GM12872 (cell line): ENCODE measurements around the gene ITGB7.

Source experiments
- TF ChIP-seq, protein P1 (sequence below): IDR thresholded peaks from 3 replicates; pipeline ENCODE4 v1.5.1; 2011; ENCODE audit warnings: low read depth, mild to moderate bottlenecking, low read length, moderate library complexity; ENCODE audit not compliant: insufficient read depth

ITGB7 gene, protein sequence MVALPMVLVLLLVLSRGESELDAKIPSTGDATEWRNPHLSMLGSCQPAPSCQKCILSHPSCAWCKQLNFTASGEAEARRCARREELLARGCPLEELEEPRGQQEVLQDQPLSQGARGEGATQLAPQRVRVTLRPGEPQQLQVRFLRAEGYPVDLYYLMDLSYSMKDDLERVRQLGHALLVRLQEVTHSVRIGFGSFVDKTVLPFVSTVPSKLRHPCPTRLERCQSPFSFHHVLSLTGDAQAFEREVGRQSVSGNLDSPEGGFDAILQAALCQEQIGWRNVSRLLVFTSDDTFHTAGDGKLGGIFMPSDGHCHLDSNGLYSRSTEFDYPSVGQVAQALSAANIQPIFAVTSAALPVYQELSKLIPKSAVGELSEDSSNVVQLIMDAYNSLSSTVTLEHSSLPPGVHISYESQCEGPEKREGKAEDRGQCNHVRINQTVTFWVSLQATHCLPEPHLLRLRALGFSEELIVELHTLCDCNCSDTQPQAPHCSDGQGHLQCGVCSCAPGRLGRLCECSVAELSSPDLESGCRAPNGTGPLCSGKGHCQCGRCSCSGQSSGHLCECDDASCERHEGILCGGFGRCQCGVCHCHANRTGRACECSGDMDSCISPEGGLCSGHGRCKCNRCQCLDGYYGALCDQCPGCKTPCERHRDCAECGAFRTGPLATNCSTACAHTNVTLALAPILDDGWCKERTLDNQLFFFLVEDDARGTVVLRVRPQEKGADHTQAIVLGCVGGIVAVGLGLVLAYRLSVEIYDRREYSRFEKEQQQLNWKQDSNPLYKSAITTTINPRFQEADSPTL

DNA sequence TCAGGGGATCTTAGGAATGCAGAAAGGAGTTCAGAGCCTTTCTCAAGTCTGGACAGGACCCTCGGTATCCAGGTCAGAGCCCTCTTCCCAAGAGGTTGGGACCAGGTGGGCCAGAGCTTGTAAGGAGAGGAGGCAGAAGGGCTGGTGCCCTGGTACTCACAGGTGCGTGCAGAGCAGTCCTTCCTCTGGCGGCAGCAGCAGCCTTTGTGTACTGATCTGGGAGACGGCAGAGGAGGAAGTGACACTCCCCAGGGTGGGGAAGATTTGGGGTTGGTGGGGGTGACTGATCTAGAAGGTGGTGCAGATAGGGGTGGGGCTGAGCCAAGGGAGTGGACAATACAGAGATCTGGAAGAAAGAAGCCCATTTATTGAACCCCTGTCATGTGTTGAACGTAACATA lies at the start of gene ITGB7:
Gene ITGB7, minus strand, starts transcription at position 210 of the 400 bp plus-strand sequence. CDS start 6,808 bp downstream, outside the sequence.
- TF ChIP-seq, protein P1, sequence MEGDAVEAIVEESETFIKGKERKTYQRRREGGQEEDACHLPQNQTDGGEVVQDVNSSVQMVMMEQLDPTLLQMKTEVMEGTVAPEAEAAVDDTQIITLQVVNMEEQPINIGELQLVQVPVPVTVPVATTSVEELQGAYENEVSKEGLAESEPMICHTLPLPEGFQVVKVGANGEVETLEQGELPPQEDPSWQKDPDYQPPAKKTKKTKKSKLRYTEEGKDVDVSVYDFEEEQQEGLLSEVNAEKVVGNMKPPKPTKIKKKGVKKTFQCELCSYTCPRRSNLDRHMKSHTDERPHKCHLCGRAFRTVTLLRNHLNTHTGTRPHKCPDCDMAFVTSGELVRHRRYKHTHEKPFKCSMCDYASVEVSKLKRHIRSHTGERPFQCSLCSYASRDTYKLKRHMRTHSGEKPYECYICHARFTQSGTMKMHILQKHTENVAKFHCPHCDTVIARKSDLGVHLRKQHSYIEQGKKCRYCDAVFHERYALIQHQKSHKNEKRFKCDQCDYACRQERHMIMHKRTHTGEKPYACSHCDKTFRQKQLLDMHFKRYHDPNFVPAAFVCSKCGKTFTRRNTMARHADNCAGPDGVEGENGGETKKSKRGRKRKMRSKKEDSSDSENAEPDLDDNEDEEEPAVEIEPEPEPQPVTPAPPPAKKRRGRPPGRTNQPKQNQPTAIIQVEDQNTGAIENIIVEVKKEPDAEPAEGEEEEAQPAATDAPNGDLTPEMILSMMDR: no peak

DNA sequence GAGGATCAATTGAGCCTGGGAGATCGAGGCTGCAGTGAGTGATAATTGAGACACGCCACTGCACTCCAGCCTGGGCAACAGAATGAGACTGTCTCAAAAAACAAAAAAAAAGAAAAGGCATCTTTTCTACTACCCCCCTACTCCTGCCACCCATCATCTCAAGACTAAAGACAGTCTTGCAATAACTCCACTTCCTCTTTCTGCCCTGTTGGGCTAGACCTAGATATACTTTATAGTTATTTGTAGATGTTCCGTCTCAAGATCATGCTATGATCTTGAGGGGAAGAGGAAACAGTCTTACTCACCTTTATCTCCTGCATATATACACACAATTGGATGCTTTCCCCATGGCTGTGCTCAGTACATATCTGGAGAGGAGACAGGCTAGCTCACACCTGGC lies 48.9 kb upstream of the ITGB7 start:
- TF ChIP-seq, protein P1: no peak

DNA sequence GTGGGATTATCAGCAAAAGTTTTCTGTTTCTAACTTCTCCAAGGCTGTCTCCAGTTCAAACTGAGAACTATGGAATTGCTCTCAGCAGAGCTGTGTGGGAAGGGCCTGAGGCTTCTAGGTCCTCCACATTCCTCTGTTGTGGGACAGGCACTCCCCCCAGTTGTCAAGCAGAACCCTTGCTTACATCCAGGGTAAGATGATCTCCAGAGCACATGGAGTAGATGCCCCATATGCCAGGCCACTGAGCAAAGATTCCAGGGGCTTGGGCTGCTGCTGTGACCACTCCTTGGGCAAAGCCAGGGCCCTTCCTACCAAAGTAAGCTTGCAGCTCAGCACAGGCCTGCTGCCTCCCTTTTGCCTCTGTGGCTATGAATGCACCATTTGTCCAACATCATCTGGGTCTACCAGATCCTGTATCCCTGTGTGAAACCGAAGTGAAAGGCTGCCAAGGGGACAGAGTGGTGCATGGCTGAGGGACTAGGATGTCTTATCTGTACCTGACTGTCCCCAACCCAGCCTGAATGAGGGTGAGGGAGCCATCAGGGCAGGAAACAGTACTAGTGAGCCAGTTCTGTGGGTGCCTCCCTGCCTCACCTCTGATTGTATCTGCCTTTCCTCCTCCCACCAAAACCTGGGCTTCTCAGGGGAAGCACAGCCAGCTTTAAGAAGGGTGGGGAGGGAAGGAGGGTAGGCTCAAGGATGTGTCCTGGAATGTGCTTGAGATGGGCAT lies 47.9 kb upstream of the ITGB7 start:
- TF ChIP-seq, protein P1: no peak

DNA sequence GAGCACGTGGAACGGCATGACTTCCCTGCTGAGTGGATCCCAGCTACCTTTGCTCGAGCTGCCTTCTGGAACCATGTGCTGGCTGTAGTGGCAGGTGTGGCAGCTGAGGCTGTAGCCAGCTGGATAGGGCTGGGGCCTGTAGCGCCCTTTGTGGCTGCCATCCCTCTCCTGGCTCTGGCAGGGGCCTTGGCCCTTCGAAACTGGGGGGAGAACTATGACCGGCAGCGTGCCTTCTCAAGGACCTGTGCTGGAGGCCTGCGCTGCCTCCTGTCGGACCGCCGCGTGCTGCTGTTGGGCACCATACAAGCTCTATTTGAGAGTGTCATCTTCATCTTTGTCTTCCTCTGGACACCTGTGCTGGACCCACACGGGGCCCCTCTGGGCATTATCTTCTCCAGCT lies 46.2 kb upstream of the ITGB7 start:
- TF ChIP-seq, protein P1: no peak

DNA sequence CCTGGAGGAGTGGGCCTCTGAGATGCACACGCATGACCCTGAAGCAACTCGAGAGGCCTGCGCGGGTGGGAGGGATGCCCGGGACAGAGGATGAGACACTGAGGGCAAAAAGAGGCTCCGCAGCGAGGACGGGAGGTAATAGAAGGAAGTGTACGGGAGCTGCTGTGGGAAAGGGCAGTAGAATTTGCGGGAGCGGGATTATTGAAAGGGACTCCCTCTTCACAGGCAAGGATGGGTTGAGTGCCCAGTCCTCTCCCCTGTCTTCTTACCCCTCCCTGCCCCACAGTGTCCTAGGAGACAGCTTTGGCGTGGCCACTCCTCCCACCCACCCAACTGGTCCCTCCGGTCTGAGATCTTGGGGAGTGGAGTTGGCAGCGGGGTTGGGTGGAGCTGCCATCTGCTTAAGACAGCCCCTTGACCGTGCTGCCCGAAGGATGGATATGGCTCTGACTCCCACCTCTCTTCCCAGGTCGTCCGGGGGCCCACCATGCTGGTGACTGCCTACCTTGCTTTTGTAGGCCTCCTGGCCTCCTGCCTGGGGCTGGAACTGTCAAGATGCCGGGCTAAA lies 45.4 kb upstream of the ITGB7 start:
- TF ChIP-seq, protein P1: no peak

DNA sequence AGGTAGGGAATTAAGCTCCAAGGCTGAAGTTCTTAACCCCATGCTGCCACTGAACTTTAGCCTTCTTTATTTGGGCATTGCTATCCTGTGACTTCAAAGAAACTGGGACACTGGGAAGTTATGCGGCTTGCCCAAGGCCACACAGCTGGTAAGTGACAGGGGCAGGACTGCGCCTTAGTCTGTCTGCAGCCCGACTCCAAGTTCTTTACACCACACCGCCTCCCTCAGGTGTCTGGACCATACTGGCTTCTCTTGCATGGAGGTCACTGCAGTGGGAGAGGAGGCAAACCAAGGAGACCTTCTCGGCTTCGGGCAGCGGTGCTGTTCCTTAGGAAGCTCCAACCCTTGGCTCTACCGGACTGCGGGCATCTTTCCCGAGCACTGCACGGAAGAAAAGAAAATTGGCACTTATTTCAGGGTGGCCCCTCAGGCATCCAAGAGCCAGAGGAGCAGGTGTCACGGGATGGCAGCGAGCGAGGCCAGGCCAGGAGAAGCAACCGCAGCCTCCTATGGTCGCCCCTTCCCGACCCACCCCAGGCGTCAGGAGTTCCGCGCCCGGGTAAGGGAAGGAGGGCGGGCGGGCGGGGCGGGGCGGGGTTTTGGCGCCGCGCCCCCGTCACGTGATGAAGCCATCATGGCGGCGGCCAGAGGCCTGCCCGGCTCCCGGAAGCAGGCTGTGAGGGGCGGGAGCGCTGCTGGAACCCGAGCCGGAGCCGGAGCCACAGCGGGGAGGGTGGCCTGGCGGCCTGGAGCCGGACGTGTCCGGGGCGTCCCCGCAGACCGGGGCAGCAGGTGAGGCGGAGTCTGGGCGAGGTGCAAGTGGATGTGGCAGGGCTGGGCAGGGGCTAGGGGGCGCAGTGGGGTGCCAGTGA lies 44.7 kb upstream of the ITGB7 start:
- TF ChIP-seq, protein P1: peak; percentile 64
